HG02884 (cell line): ENCODE measurements around the gene SIGLEC11.
"Not testable (repeated sequence)": the region's sequence is repeated elsewhere in the genome, so short reads cannot be mapped to it uniquely, and the experiment has no call there.

ENCODE experiments used
- ATAC-seq: cut with Tn5 transposase; IDR thresholded peaks from one replicate; pipeline ENCODE4 v1.9.1; 2021; ENCODE audit warnings: mild to moderate bottlenecking, moderate library complexity; ENCODE audit not compliant: unreplicated experiment

SIGLEC11 gene

GRCh38 chr19:49960980-49961379, at the start of gene SIGLEC11:
TSS of gene SIGLEC11 (minus strand) at chr19:49961172. CDS start at chr19:49961081, 91 bp downstream.
- ATAC-seq, result not testable (repeated sequence)

- ATAC-seq, result no peak
Measured at GRCh38 chr19:50008532-50008931, 47.6 kb upstream of the SIGLEC11 start.

GRCh38 chr19:50007947-50008346, 47.0 kb upstream of the SIGLEC11 start:
- no peak for ATAC-seq

GRCh38 chr19:50007170-50007569, 46.2 kb upstream of the SIGLEC11 start:
- no peak for ATAC-seq

- no peak for ATAC-seq
Measured at GRCh38 chr19:50005428-50005827, 44.5 kb upstream of the SIGLEC11 start.

- ATAC-seq, result no peak
Measured at GRCh38 chr19:50003810-50004419, 42.9 kb upstream of the SIGLEC11 start.

- no peak for ATAC-seq
Measured at GRCh38 chr19:50003254-50003788, 42.3 kb upstream of the SIGLEC11 start.

GRCh38 chr19:50002386-50002960, 41.5 kb upstream of the SIGLEC11 start:
- no peak for ATAC-seq

GRCh38 chr19:50001775-50002174, 40.8 kb upstream of the SIGLEC11 start:
- ATAC-seq, result no peak

- no peak for ATAC-seq
Measured at GRCh38 chr19:50000841-50001557, 40.0 kb upstream of the SIGLEC11 start.

GRCh38 chr19:50000038-50000840, 39.3 kb upstream of the SIGLEC11 start:
- ATAC-seq, result no peak

- ATAC-seq, result no peak
Measured at GRCh38 chr19:49999371-50000010, 38.5 kb upstream of the SIGLEC11 start.

- ATAC-seq, result no peak
Measured at GRCh38 chr19:49997709-49998108, 36.7 kb upstream of the SIGLEC11 start.

GRCh38 chr19:49988433-49988832, 27.5 kb upstream of the SIGLEC11 start:
- no peak for ATAC-seq

- ATAC-seq, result no peak
Measured at GRCh38 chr19:49988007-49988406, 27.0 kb upstream of the SIGLEC11 start.

- no peak for ATAC-seq
Measured at GRCh38 chr19:49987159-49987698, 26.3 kb upstream of the SIGLEC11 start.

- no peak for ATAC-seq
Measured at GRCh38 chr19:49986354-49986753, 25.4 kb upstream of the SIGLEC11 start.

GRCh38 chr19:49985871-49986270, 24.9 kb upstream of the SIGLEC11 start:
- no peak for ATAC-seq

- ATAC-seq, result no peak
Measured at GRCh38 chr19:49984491-49984890, 23.5 kb upstream of the SIGLEC11 start.

- no peak for ATAC-seq
Measured at GRCh38 chr19:49983645-49984229, 22.8 kb upstream of the SIGLEC11 start.
